Neuronal stem cell (in vitro differentiated cells): ENCODE data around the gene CDH12.
"Not testable (repeated sequence)": the region's sequence is repeated elsewhere in the genome, so short reads cannot be mapped to it uniquely, and the experiment has no call there.

Experiments
- DNase-seq: peaks from one replicate; pipeline ENCODE4 v3.0.0-alpha.2; 2013; ENCODE audit warnings: low spot score
- H2AFZ ChIP-seq: one replicate; pipeline ENCODE4 v1.6.1; 2013; ENCODE audit warnings: mild to moderate bottlenecking, low read length, inconsistent platforms
- H2AK5ac ChIP-seq: 2 replicates; pipeline ENCODE4 v1.6.1; 2013; ENCODE audit warnings: low read depth, mild to moderate bottlenecking, inconsistent platforms, low read length, moderate library complexity, mixed read lengths
- H2BK120ac ChIP-seq: 2 replicates; pipeline ENCODE4 v1.6.1; 2013; ENCODE audit warnings: low read depth, mild to moderate bottlenecking, inconsistent platforms, low read length, moderate library complexity, mixed read lengths
- H2BK12ac ChIP-seq: one replicate; pipeline ENCODE4 v1.6.1; 2013; ENCODE audit warnings: low read length, inconsistent platforms
- H2BK15ac ChIP-seq: 2 replicates; pipeline ENCODE4 v1.6.1; 2013; ENCODE audit warnings: mild to moderate bottlenecking, low read length, inconsistent platforms, mixed read lengths
- H2BK5ac ChIP-seq: one replicate; pipeline ENCODE4 v1.6.1; 2013; ENCODE audit warnings: inconsistent platforms, mild to moderate bottlenecking, low read length, moderate library complexity
- H3K14ac ChIP-seq: one replicate; pipeline ENCODE4 v1.6.1; 2013; ENCODE audit warnings: low read length, inconsistent platforms
- H3K18ac ChIP-seq: 2 replicates; pipeline ENCODE4 v1.6.1; 2013; ENCODE audit warnings: low read length, inconsistent platforms
- H3K23ac ChIP-seq: 2 replicates; pipeline ENCODE4 v1.6.1; 2013; ENCODE audit warnings: low read depth, mild to moderate bottlenecking, mixed read lengths, low read length, inconsistent platforms; ENCODE audit not compliant: poor library complexity
- H3K27ac ChIP-seq: replicated peaks from 3 replicates; pipeline ENCODE4 v1.5.1; 2013; ENCODE audit warnings: low read length, inconsistent platforms
- H3K27me3 ChIP-seq, 3 experiments: 2 replicates each; pipeline ENCODE4 v1.6.1; 2013; ENCODE audit warnings: low read length in 3 of 3, mild to moderate bottlenecking in 2 of 3, inconsistent platforms in 1 of 3, low read depth in 1 of 3, mixed read lengths in 1 of 3, moderate library complexity in 1 of 3; ENCODE audit not compliant: control insufficient read depth in 3 of 3, insufficient read depth in 3 of 3
- H3K36me3 ChIP-seq, 2 donors: replicated peaks in 1 of 2; 2 replicates each; pipeline ENCODE4 v1.6.1; 2013; ENCODE audit warnings: low read length in 2 of 2; ENCODE audit not compliant: control insufficient read depth in 2 of 2, insufficient read depth in 2 of 2
- H3K4ac ChIP-seq: 2 replicates; pipeline ENCODE4 v1.6.1; 2013; ENCODE audit warnings: inconsistent platforms, mild to moderate bottlenecking, low read length, moderate library complexity
- H3K4me1 ChIP-seq, 2 donors: 1 replicate in 1 of 2; 2 replicates in 1 of 2; pipeline ENCODE4 v1.6.1; 2013; ENCODE audit warnings: low read length in 2 of 2, low read depth in 1 of 2; ENCODE audit not compliant: control insufficient read depth in 2 of 2, insufficient read depth in 1 of 2
- H3K4me2 ChIP-seq: one replicate; pipeline ENCODE4 v1.6.1; 2013; ENCODE audit warnings: mild to moderate bottlenecking, low read length, inconsistent platforms; ENCODE audit not compliant: insufficient read depth, poor library complexity, severe bottlenecking
- H3K4me3 ChIP-seq, 2 donors: 2 replicates each; pipeline ENCODE4 v1.5.1; 2013; ENCODE audit warnings: low read length in 2 of 2, mild to moderate bottlenecking in 2 of 2, inconsistent platforms in 1 of 2, moderate library complexity in 1 of 2
- H3K79me1 ChIP-seq: one replicate; pipeline ENCODE4 v1.6.1; 2013; ENCODE audit warnings: low read depth, mild to moderate bottlenecking, inconsistent platforms, low read length, moderate library complexity
- H3K9ac ChIP-seq: one replicate; pipeline ENCODE4 v1.6.1; 2013; ENCODE audit warnings: mild to moderate bottlenecking, low read depth, low read length, inconsistent platforms; ENCODE audit not compliant: poor library complexity
- H3K9me3 ChIP-seq, 2 donors: replicated peaks in 1 of 2; 2 replicates each; pipeline versions ENCODE3 to v1.6.1; 2013; ENCODE audit warnings: low read length in 2 of 2, mild to moderate bottlenecking in 2 of 2, inconsistent platforms in 1 of 2, low read depth in 1 of 2, mixed read lengths in 1 of 2, moderate library complexity in 1 of 2; ENCODE audit not compliant: control insufficient read depth in 2 of 2, insufficient read depth in 1 of 2
- H4K8ac ChIP-seq: one replicate; pipeline ENCODE4 v1.6.1; 2013; ENCODE audit warnings: low read depth, mild to moderate bottlenecking, inconsistent platforms, low read length, moderate library complexity
- H4K91ac ChIP-seq: one replicate; pipeline ENCODE4 v1.6.1; 2013; ENCODE audit warnings: low read length, low read depth, mild to moderate bottlenecking, inconsistent platforms; ENCODE audit not compliant: poor library complexity
- WGBS, 2 donors: extraction: QIAGEN DNeasy Blood & Tissue Kit; methylation state at CpG; one replicate each; pipeline ENCODE4 v1.1.7; 2013; ENCODE audit warnings: missing lambda C conversion rate in 2 of 2, mixed read lengths in 1 of 2; ENCODE audit not compliant: insufficient read length in 2 of 2, insufficient replicate concordance in 1 of 2; ENCODE audit errors: extremely low coverage in 2 of 2; 5-methylcytosine and 5-hydroxymethylcytosine counted together

Gene CDH12

GRCh38 chr5:22139662-22140300, 713.4 kb downstream of the CDH12 start:
- H2AFZ ChIP-seq, H2BK12ac ChIP-seq, H3K4ac ChIP-seq, H2BK15ac ChIP-seq, DNase-seq, H4K91ac ChIP-seq, H3K27ac ChIP-seq, H4K8ac ChIP-seq, H2AK5ac ChIP-seq, H3K14ac ChIP-seq, H3K23ac ChIP-seq, H2BK5ac ChIP-seq, H3K9ac ChIP-seq, H3K36me3 ChIP-seq, H2BK120ac ChIP-seq, H3K4me2 ChIP-seq, H3K18ac ChIP-seq, H3K79me1 ChIP-seq, H3K4me1 ChIP-seq, H3K9me3 ChIP-seq, H3K4me3 ChIP-seq, H3K27me3 ChIP-seq: not testable (repeated sequence)
- no CpG with 5 or more reads among the region's 6 CpGs for WGBS, 2 donors

GRCh38 chr5:22111320-22111719, 741.8 kb downstream of the CDH12 start:
- no peak overlapping the region for H2AFZ ChIP-seq
- no peak overlapping the region for H3K18ac ChIP-seq
- H2BK12ac ChIP-seq: no peak overlapping the region
- H3K23ac ChIP-seq: no peak overlapping the region
- H2BK5ac ChIP-seq: no peak overlapping the region
- no peak overlapping the region for H3K4ac ChIP-seq
- no peak overlapping the region for H2BK120ac ChIP-seq
- no CpG with 5 or more reads among the region's 3 CpGs for WGBS, 2 donors
- no peak for DNase-seq
- H3K4me3 ChIP-seq: no peak overlapping the region
- H3K9me3 ChIP-seq: no peaks in the 10 kb centered on the region
- H3K9ac ChIP-seq: no peak overlapping the region
- no peaks in the 10 kb centered on the region for H3K79me1 ChIP-seq
- H3K36me3 ChIP-seq: no peaks in the 10 kb centered on the region
- no peaks in the 10 kb centered on the region for H3K4me1 ChIP-seq
- H2BK15ac ChIP-seq: no peak overlapping the region
- H3K14ac ChIP-seq: no peak overlapping the region
- H3K4me2 ChIP-seq: no peak overlapping the region
- no peak overlapping the region for H3K27ac ChIP-seq
- no peak overlapping the region for H4K8ac ChIP-seq
- no peak overlapping the region for H4K91ac ChIP-seq
- H2AK5ac ChIP-seq: no peak overlapping the region
- H3K27me3 ChIP-seq: no peaks in the 10 kb centered on the region

- Histone ChIP-seq H3K18ac (no peak overlapping the region), H3K23ac (no peak overlapping the region), H2AK5ac (no peak overlapping the region), H2BK120ac (no peak overlapping the region), H4K91ac (no peak overlapping the region), H3K4me2 (no peak overlapping the region), H3K79me1 (no peaks in the 10 kb centered on the region), H2BK12ac (no peak overlapping the region), H3K4ac (no peak overlapping the region), H3K9ac (no peak overlapping the region), H3K14ac (no peak overlapping the region), H3K9me3 (no peaks in the 10 kb centered on the region), H3K4me1 (no peaks in the 10 kb centered on the region), H3K27ac (no peak overlapping the region), H2BK5ac (no peak overlapping the region), H3K27me3 (no peaks in the 10 kb centered on the region), H3K4me3 (no peak overlapping the region), H2BK15ac (no peak overlapping the region), H4K8ac (no peak overlapping the region), H2AFZ (no peak overlapping the region), H3K36me3 (no peaks in the 10 kb centered on the region)
- no peak for DNase-seq
Observed at GRCh38 chr5:22109315-22109714, 743.8 kb downstream of the CDH12 start.

GRCh38 chr5:22108545-22108944, 744.6 kb downstream of the CDH12 start:
- H3K18ac ChIP-seq: no peak overlapping the region
- no peak overlapping the region for H2BK15ac ChIP-seq
- H3K9ac ChIP-seq: no peak overlapping the region
- no peak overlapping the region for H3K14ac ChIP-seq
- no peaks in the 10 kb centered on the region for H3K4me1 ChIP-seq
- no peak overlapping the region for H4K91ac ChIP-seq
- no peak overlapping the region for H2AK5ac ChIP-seq
- H3K27me3 ChIP-seq: no peaks in the 10 kb centered on the region
- H2BK120ac ChIP-seq: no peak overlapping the region
- H3K4ac ChIP-seq: no peak overlapping the region
- no peak overlapping the region for H4K8ac ChIP-seq
- H3K4me3 ChIP-seq: no peak overlapping the region
- H3K4me2 ChIP-seq: no peak overlapping the region
- no peaks in the 10 kb centered on the region for H3K9me3 ChIP-seq
- no peak for DNase-seq
- H3K27ac ChIP-seq: no peak overlapping the region
- H2BK5ac ChIP-seq: no peak overlapping the region
- H2BK12ac ChIP-seq: no peak overlapping the region
- no peaks in the 10 kb centered on the region for H3K79me1 ChIP-seq
- H3K36me3 ChIP-seq: no peaks in the 10 kb centered on the region
- no peak overlapping the region for H3K23ac ChIP-seq
- no peak overlapping the region for H2AFZ ChIP-seq
